Non-pigmented ciliary epithelial cell (primary cell): ENCODE results near the gene SRC.

Experiments
- DNase-seq: peaks from one replicate; pipeline ENCODE4 v3.0.0-alpha.2; 2010; ENCODE audit warnings: low read depth

Gene SRC

DNA sequence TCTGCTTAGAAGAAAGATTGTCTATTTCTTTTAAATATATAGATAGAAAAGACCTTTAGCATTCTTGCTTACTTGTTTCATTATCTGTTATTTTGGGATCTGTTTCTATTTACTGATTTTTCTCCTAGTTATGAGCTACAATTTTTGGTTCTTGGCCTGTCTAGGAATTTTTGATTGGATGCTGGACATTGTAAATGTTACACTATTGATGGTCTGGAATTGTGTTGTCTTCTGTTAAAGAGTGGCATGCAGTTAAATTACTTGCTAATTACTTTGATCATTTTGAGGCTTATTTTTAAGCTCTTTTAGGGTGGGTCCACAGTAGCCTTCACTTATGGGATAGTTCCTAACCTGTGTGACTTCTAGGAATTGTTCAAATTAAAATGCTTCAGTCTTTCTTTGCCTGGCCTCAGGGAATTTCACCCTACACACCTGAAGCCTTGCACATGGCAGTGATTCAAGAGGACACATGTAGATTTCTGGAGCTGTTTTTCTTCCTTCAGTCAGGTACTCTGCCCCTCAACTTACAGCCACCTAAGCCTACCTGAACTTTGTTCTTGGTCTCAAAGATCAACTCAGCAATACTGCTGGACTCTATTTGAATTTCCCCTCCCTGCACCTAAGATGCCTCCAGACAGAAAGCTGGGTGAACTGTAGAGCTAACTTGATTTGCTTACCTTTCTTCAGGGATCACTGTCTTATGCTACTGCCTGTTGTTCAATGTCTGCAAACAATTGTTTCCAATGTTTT, 108.9 kb downstream of the SRC start:
- DNase-seq: no peak
